NCI-H2107 treated with DMSO at 0.1 percent for 48 hours (cell line): Measurements from ENCODE around the gene GFI1B.
"Not testable (repeated sequence)": the region's sequence is repeated elsewhere in the genome, so short reads cannot be mapped to it uniquely, and the experiment has no call there.

ENCODE experiments used
- DNase-seq: peaks from one replicate; lab custom pipeline; 2025; ENCODE audit not compliant: unreplicated experiment; lab: John Stamatoyannopoulos, UW

Gene GFI1B

GRCh38 chr9:132967908-132968307 lies 10.6 kb upstream of the GFI1B start:
- DNase-seq: not testable (repeated sequence)

GRCh38 chr9:132969783-132970182 lies 8.7 kb upstream of the GFI1B start:
- DNase-seq: no peak

- DNase-seq: no peak
These were observed 8.0 kb upstream of the GFI1B start for GRCh38 chr9:132970324-132971062.

- no peak for DNase-seq
These were observed 5.3 kb upstream of the GFI1B start for GRCh38 chr9:132973166-132973565.

- no peak for DNase-seq
These were observed 4.8 kb upstream of the GFI1B start for GRCh38 chr9:132973713-132974112.

GRCh38 chr9:132975961-132976360 lies 2.5 kb upstream of the GFI1B start:
- no peak for DNase-seq

GRCh38 chr9:132976571-132976970 lies 1.9 kb upstream of the GFI1B start:
- no peak for DNase-seq

- no peak for DNase-seq
These were observed 413 bp upstream of the GFI1B start for GRCh38 chr9:132978112-132978450.

GRCh38 chr9:132980157-132980556 lies 1.7 kb downstream of the GFI1B start:
- DNase-seq: no peak

GRCh38 chr9:132982458-132982857 lies 4.0 kb downstream of the GFI1B start:
- no peak for DNase-seq

- DNase-seq: no peak
These were observed 5.2 kb downstream of the GFI1B start for GRCh38 chr9:132983491-132984201.

- DNase-seq: no peak
These were observed 5.9 kb downstream of the GFI1B start for GRCh38 chr9:132984202-132985070.

GRCh38 chr9:132985071-132985350 lies 6.5 kb downstream of the GFI1B start:
- DNase-seq: no peak

GRCh38 chr9:132985489-132985888 lies 7.0 kb downstream of the GFI1B start:
- no peak for DNase-seq

GRCh38 chr9:132986114-132986513 lies 7.6 kb downstream of the GFI1B start:
- no peak for DNase-seq

GRCh38 chr9:132986640-132987620 lies 8.4 kb downstream of the GFI1B start:
- no peak for DNase-seq

- DNase-seq: no peak
These were observed 9.9 kb downstream of the GFI1B start for GRCh38 chr9:132988244-132989013.

- no peak for DNase-seq
These were observed 10.5 kb downstream of the GFI1B start for GRCh38 chr9:132989014-132989310.

GRCh38 chr9:132989414-132989996 lies 11.0 kb downstream of the GFI1B start:
- no peak for DNase-seq

GRCh38 chr9:132989998-132990557 lies 11.6 kb downstream of the GFI1B start:
- not testable (repeated sequence) for DNase-seq
